HepG2 (cell line): ENCODE results near the gene ACSS2. TPM values are rescaled to one million over a fixed set of nuclear protein-coding genes. Genes with fewer than 3 reads are reported as not detected.

Experiments
- BORCS8-MEF2B ChIP-seq: sonication (generic); formaldehyde crosslinking; IDR thresholded peaks from 2 replicates; pipeline ENCODE4 v1.8.0; 2022; ENCODE audit warnings: mild to moderate bottlenecking, missing genetic modification reagents
- CHCHD3 ChIP-seq: sonication (generic); formaldehyde crosslinking; IDR thresholded peaks from 2 replicates; pipeline ENCODE4 v1.8.0; 2022; ENCODE audit warnings: mild to moderate bottlenecking, missing genetic modification reagents, moderate library complexity
- JARID2 ChIP-seq: sonication (generic); formaldehyde crosslinking; IDR thresholded peaks from 2 replicates; pipeline ENCODE4 v1.8.1; 2023; ENCODE audit warnings: missing genetic modification reagents, inconsistent platforms; ENCODE audit not compliant: insufficient replicate concordance
- MLLT10 ChIP-seq: sonication (generic); formaldehyde crosslinking; IDR thresholded peaks from 2 replicates; pipeline ENCODE4 v1.4.0; 2020; ENCODE audit warnings: missing genetic modification reagents
- MTF1 ChIP-seq: sonication (generic); formaldehyde crosslinking; IDR thresholded peaks from 2 replicates; pipeline ENCODE4 v1.5.0; 2020; ENCODE audit warnings: missing genetic modification reagents
- NCOA5 ChIP-seq: sonication (generic); formaldehyde crosslinking; IDR thresholded peaks from 2 replicates; pipeline ENCODE4 v1.4.0; 2020; ENCODE audit warnings: missing genetic modification reagents
- POLR2A ChIP-seq, 2 experiments: IDR thresholded peaks; 2 replicates each; pipeline ENCODE4 v1.6.1; 2011; ENCODE audit warnings: low read depth in 2 of 2, low read length in 2 of 2, mild to moderate bottlenecking in 1 of 2, moderate library complexity in 1 of 2; ENCODE audit not compliant: insufficient read depth in 1 of 2
- SALL2 ChIP-seq: sonication (generic); formaldehyde crosslinking; IDR thresholded peaks from 2 replicates; pipeline ENCODE4 v1.8.1; 2023; ENCODE audit warnings: mild to moderate bottlenecking, missing genetic modification reagents, inconsistent platforms
- SATB2 ChIP-seq: sonication (generic); formaldehyde crosslinking; IDR thresholded peaks from 2 replicates; pipeline ENCODE4 v1.5.0; 2020; ENCODE audit warnings: missing genetic modification reagents
- SMARCE1 ChIP-seq: fragments of 450-650 bp; IDR thresholded peaks from 2 replicates; pipeline ENCODE4 v1.6.1; 2017; ENCODE audit warnings: borderline replicate concordance
- TOPORS ChIP-seq: sonication (generic); formaldehyde crosslinking; IDR thresholded peaks from 2 replicates; pipeline ENCODE4 v1.8.0; 2023; ENCODE audit warnings: mild to moderate bottlenecking, missing genetic modification reagents
- TRIM24 ChIP-seq: sonication (generic); formaldehyde crosslinking; IDR thresholded peaks from 2 replicates; pipeline ENCODE4 v1.8.0; 2022; ENCODE audit warnings: mild to moderate bottlenecking, missing genetic modification reagents
- ZNF230 ChIP-seq: sonication (generic); formaldehyde crosslinking; IDR thresholded peaks from 2 replicates; pipeline ENCODE4 v1.4.0; 2020; ENCODE audit warnings: mild to moderate bottlenecking, missing genetic modification reagents
- ZNF350 ChIP-seq: sonication (generic); formaldehyde crosslinking; IDR thresholded peaks from 2 replicates; pipeline ENCODE4 v1.4.0; 2020; ENCODE audit warnings: mild to moderate bottlenecking, low read depth, missing genetic modification reagents, borderline replicate concordance
- ZNF720 ChIP-seq: sonication (generic); formaldehyde crosslinking; IDR thresholded peaks from 2 replicates; pipeline ENCODE4 v1.4.0; 2020; ENCODE audit warnings: missing genetic modification reagents
- ZNF747 ChIP-seq: sonication (generic); formaldehyde crosslinking; IDR thresholded peaks from 2 replicates; pipeline ENCODE4 v1.8.1; 2023; ENCODE audit warnings: missing genetic modification reagents, mild to moderate bottlenecking, borderline replicate concordance
- ZNF777 ChIP-seq: sonication (generic); formaldehyde crosslinking; IDR thresholded peaks from 2 replicates; pipeline ENCODE4 v1.4.0; 2020; ENCODE audit warnings: missing genetic modification reagents
- ZNF792 ChIP-seq: IDR thresholded peaks from 2 replicates; pipeline ENCODE4 v1.6.1; 2016
- ZSCAN12 ChIP-seq: sonication (generic); formaldehyde crosslinking; IDR thresholded peaks from 2 replicates; pipeline ENCODE4 v1.9.0; 2021; ENCODE audit warnings: mild to moderate bottlenecking, missing genetic modification reagents
- ZSCAN22 ChIP-seq: sonication (generic); formaldehyde crosslinking; IDR thresholded peaks from 2 replicates; pipeline ENCODE4 v1.4.0; 2020; ENCODE audit warnings: mild to moderate bottlenecking, missing genetic modification reagents
- polyA plus RNA-seq, 8 experiments: library from polyadenylated mRNA; depleted of rRNA in 3 of 8; stranded (reverse) in 7 of 8; unstranded in 1 of 8; fragments of >200 nt; fragmentation: Illumina TruSeq in 4 of 8; extraction: Trizol in 4 of 8; gene quantifications; 2 replicates each; pipeline versions ENCODE4 v1.2.1 to v1.2.3, GENCODE V29; 2011 to 2016; ENCODE audit warnings: low read depth in 4 of 8, missing spikeins in 1 of 8, mixed read lengths in 1 of 8; ENCODE audit not compliant: insufficient read depth in 1 of 8
- total RNA-seq, 5 experiments: library from RNA; depleted of rRNA; stranded (reverse); fragments of >200 nt; fragmentation: Illumina TruSeq; extraction: Trizol; gene quantifications; 2 replicates each; pipeline ENCODE4 v1.2.3, GENCODE V29; 2016; ENCODE audit warnings: low read depth in 1 of 5
- TF ChIP-seq, protein P1 (sequence below): sonication (generic); formaldehyde crosslinking; IDR thresholded peaks from 2 replicates; pipeline ENCODE4 v1.5.1; 2020; ENCODE audit warnings: missing genetic modification reagents, mild to moderate bottlenecking, borderline replicate concordance
- TF ChIP-seq, protein P2 (sequence below): sonication (generic); formaldehyde crosslinking; IDR thresholded peaks from 2 replicates; pipeline ENCODE4 v1.4.0; 2020; ENCODE audit warnings: low read depth, mild to moderate bottlenecking, missing genetic modification reagents
- TF ChIP-seq, protein P3 (sequence below): sonication (generic); formaldehyde crosslinking; IDR thresholded peaks from 2 replicates; pipeline ENCODE4 v1.8.0; 2022; ENCODE audit warnings: mild to moderate bottlenecking, missing genetic modification reagents, moderate library complexity
- TF ChIP-seq, protein P4 (sequence below): fragments of 450-650 bp; IDR thresholded peaks from 2 replicates; pipeline ENCODE4 v1.6.1; 2016
- TF ChIP-seq, protein P5 (sequence below): sonication (generic); formaldehyde crosslinking; IDR thresholded peaks from 2 replicates; pipeline ENCODE4 v1.5.1; 2020; ENCODE audit warnings: mild to moderate bottlenecking, missing genetic modification reagents, moderate library complexity
- TF ChIP-seq, protein P6 (sequence below): sonication (generic); formaldehyde crosslinking; IDR thresholded peaks from 2 replicates; pipeline ENCODE4 v1.4.0; 2020; ENCODE audit warnings: mild to moderate bottlenecking, missing genetic modification reagents

The ACSS2 gene
- total and polyA plus RNA-seq, 2 of the 13 experiments (the other 11 are each of a cell fraction or from before 2014, with no cell fraction given), result 72.8 to 89.7 TPM

DNA sequence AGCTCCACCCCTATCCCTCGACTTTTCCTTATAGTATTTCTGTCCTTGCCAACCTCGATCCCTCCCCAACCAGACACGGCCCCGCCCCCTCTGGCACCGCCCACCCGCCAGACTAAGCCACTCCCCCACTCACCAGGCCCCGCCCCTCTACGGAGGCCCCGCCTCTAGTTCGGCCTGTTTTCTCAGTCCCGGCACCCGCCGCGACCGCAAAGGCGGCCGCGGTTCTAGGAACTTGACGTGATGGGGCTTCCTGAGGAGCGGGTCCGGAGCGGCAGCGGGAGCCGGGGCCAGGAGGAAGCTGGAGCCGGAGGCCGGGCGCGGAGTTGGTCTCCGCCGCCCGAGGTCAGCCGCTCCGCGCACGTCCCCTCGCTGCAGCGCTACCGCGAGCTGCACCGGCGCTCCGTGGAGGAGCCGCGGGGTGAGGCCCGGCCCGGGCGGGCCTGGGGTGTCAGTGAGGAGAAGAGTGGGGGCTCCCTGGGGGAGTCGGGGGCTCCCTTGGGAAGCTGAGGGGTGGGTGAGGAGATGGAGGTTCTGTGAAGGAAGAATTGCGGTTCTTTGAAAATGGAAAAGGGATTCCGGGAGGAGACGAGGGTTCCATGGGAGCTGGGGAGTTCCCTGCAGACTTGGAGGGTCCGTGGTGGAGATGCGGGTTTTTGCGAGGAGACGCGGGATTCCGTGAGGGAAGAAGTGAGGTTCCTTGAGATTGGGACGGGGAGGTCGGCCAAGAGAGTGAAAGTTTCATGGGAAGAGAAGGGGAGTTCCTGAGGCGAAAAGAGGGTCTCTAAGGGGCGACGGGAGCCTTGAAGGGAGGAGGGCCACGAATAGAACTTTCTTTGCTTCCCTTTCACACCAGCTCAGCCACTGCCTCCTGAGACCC is at the start of gene ACSS2 (continued):
- no peak for TF ChIP-seq JARID2 (CRISPR knock-in tag)
- TF ChIP-seq TRIM24 (CRISPR knock-in tag), result no peak
- peak; percentile 52; the same call in 1 of the 2 replicates for TF ChIP-seq ZNF230 (CRISPR knock-in tag)
- TF ChIP-seq ZNF350 (CRISPR knock-in tag), result 0 out of 2 replicates have a peak, but pooled peaks have one; percentile 9
- TF ChIP-seq BORCS8-MEF2B (CRISPR knock-in tag), result no peak; the same call in 1 of the 2 replicates
- no peak for TF ChIP-seq SMARCE1
- no peak for TF ChIP-seq ZNF792 (CRISPR knock-in tag)
- no peak for TF ChIP-seq NCOA5 (CRISPR knock-in tag)
- TF ChIP-seq, protein P1, sequence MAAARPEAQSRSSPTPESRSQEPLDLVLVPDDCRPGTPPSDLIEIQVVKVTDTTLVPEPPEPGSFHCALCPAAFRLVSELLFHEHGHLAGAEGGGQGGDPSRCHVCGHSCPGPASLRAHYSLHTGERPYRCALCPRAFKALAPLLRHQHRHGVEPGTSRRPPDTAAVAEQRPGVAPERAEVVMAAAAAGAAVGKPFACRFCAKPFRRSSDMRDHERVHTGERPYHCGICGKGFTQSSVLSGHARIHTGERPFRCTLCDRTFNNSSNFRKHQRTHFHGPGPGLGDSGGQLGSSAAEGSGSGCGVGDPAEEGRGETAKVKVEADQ (CRISPR knock-in tag), result no peak; the same call in 1 of the 2 replicates
- TF ChIP-seq, protein P2, sequence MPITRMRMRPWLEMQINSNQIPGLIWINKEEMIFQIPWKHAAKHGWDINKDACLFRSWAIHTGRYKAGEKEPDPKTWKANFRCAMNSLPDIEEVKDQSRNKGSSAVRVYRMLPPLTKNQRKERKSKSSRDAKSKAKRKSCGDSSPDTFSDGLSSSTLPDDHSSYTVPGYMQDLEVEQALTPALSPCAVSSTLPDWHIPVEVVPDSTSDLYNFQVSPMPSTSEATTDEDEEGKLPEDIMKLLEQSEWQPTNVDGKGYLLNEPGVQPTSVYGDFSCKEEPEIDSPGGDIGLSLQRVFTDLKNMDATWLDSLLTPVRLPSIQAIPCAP (CRISPR knock-in tag), result no peak
- TF ChIP-seq TOPORS, result peak; percentile 89
- TF ChIP-seq, protein P3, sequence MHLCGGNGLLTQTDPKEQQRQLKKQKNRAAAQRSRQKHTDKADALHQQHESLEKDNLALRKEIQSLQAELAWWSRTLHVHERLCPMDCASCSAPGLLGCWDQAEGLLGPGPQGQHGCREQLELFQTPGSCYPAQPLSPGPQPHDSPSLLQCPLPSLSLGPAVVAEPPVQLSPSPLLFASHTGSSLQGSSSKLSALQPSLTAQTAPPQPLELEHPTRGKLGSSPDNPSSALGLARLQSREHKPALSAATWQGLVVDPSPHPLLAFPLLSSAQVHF (CRISPR knock-in tag), result no peak
- peak; percentile 84 for TF ChIP-seq ZNF777
- no peak for TF ChIP-seq ZNF720 (CRISPR knock-in tag)
- 0 out of 2 replicates have a peak, but pooled peaks have one; percentile 75 for TF ChIP-seq ZSCAN22
- TF ChIP-seq, protein P4, sequence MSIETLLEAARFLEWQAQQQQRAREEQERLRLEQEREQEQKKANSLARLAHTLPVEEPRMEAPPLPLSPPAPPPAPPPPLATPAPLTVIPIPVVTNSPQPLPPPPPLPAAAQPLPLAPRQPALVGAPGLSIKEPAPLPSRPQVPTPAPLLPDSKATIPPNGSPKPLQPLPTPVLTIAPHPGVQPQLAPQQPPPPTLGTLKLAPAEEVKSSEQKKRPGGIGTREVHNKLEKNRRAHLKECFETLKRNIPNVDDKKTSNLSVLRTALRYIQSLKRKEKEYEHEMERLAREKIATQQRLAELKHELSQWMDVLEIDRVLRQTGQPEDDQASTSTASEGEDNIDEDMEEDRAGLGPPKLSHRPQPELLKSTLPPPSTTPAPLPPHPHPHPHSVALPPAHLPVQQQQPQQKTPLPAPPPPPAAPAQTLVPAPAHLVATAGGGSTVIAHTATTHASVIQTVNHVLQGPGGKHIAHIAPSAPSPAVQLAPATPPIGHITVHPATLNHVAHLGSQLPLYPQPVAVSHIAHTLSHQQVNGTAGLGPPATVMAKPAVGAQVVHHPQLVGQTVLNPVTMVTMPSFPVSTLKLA, result no peak; the same call in 1 of the 2 replicates
- TF ChIP-seq MTF1 (CRISPR knock-in tag), result no peak
- TF ChIP-seq, protein P5, sequence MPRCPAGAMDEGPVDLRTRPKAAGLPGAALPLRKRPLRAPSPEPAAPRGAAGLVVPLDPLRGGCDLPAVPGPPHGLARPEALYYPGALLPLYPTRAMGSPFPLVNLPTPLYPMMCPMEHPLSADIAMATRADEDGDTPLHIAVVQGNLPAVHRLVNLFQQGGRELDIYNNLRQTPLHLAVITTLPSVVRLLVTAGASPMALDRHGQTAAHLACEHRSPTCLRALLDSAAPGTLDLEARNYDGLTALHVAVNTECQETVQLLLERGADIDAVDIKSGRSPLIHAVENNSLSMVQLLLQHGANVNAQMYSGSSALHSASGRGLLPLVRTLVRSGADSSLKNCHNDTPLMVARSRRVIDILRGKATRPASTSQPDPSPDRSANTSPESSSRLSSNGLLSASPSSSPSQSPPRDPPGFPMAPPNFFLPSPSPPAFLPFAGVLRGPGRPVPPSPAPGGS, result no peak; the same call in 1 of the 2 replicates
- TF ChIP-seq SALL2 (CRISPR knock-in tag), result 0 out of 2 replicates have a peak, but pooled peaks have one; percentile 54
- peak; percentile 61 to 88 for TF ChIP-seq POLR2A (IDR thresholded peaks at IDR 0.05; ENCODE audit: insufficient read depth in 1 of 2, low read depth in 2 of 2, low read length in 2 of 2)
- no peak for TF ChIP-seq CHCHD3
- TF ChIP-seq ZSCAN12 (CRISPR knock-in tag), result peak; percentile 93; the same call in 1 of the 2 replicates
- TF ChIP-seq, protein P6, sequence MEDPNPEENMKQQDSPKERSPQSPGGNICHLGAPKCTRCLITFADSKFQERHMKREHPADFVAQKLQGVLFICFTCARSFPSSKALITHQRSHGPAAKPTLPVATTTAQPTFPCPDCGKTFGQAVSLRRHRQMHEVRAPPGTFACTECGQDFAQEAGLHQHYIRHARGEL (CRISPR knock-in tag), result no peak
- no peak for TF ChIP-seq MLLT10 (CRISPR knock-in tag)
- TF ChIP-seq ZNF747 (CRISPR knock-in tag), result no peak
- peak; percentile 32; the same call in 1 of the 2 replicates for TF ChIP-seq SATB2 (CRISPR knock-in tag)
